RKO (cell line): ENCODE data around the gene NR3C1.

ENCODE experiments used
- DNase-seq: peaks from one replicate; pipeline ENCODE4 v3.0.0-alpha.2; 2016; ENCODE audit warnings: low spot score

The NR3C1 gene

GRCh38 chr5:143398053-143398355, 5.5 kb downstream of the NR3C1 start:
- no peak for DNase-seq

GRCh38 chr5:143397302-143398052, 6.0 kb downstream of the NR3C1 start:
- no peak for DNase-seq

- no peak for DNase-seq
These were observed 7.0 kb downstream of the NR3C1 start for GRCh38 chr5:143396353-143396940.

DNA sequence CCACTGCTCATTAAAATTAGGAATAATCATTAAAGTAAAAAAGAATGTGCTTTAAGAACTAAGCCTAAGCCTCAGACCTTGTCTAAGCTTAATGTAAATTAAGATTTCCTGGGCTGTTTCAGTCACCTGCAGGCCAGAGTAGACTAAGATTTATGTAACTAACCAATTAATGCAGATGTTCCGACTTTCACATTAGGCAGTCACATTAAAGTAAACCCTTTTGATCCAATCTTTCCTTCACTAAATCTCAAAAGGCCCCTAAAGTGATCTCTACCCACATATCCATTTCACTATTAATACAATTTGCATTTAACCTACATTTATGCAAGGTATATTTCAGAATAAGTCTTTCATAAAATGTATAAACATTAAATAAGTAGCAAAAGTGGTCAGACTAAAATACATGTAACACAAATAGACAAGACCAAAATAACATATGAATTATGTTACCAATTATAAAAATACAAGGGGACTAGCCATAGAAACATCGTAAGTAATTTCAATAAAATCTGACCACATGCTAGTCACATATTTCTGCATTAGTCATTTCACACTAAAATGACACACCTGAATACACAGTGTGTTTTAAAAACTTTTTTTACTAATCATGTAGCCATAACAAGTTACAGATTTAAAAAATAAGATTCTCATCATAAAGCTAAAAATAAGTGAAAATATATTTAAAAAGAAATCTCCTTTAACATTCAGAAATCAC, 7.7 kb downstream of the NR3C1 start:
- DNase-seq: no peak

DNA sequence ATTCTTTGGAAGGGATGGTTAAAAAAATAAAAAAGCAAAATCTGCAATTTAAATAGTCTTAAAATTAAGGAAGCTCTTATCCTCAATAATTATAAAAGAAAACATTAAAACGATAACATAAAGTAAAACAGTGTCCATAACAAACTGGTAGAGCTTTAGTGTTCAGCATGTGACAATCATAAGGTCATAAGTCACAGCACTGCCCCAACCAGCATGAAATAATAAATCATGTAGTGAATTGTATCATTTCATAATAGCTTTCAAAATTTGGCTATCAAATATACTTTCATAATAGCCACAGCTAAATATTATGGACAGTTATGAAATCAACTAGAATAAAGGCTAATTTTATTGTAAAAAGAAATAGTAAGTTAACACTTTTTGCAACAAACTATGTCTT, 10.0 kb downstream of the NR3C1 start:
- DNase-seq: no peak

- DNase-seq: no peak
These were observed 12.5 kb downstream of the NR3C1 start for GRCh38 chr5:143390941-143391340.

DNA sequence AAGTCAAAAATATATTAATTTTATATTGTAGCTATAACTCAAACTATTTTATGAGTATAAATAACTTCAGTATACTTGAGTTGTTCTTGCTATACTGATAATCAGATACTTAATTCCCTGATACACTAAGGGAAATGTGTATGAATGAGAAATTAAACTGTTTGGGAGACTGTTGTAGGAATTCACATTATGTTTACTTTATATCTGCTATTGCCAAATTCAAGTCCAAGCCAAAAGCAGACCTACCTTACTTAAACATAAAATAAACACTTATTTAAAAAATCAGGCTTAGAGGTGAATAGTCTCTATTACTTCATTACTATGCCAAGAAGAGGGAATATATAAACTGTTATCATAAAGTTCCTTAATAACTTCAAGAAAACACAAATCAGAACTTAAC, 13.2 kb downstream of the NR3C1 start:
- DNase-seq: no peak

GRCh38 chr5:143386725-143387124, 16.8 kb downstream of the NR3C1 start:
- DNase-seq: no peak

DNA sequence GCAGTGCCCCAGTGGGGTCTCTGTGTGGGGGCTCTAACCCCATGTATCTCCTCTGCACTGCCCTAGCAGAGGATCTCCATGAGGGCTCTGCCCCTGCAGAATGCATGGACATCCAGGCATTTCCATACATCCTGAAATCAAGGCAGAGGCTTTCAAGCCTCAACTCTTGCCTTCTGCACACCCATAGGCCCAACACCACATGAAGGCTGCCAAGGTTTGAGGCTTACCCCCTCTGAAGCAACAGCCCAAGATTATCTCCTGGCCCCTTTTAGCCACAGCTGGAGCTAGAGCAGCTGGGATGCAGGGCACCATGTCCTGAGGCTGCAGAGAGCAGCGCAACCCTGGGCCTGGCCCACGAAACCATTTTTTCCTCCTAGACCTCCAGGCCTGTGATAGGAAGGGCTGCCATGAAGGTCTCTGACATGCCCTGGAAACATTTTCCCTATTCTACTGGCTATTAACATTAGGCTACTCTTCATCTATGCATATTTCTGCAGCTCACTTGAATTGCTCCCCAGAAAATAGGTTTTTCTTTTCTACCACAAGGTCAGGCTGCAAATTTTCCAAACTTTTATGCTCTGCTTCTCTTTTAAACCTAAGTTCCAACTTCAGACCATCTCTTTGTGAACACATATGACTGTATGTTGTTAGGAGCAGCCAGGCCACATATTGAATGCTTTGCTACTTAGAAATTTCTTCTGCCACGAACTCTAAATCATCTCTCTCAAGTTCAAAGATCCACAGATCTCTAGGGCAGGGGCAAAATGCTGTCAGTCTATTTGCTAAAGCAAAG, 18.4 kb downstream of the NR3C1 start:
- no peak for DNase-seq

- DNase-seq: no peak
These were observed 19.5 kb downstream of the NR3C1 start for GRCh38 chr5:143383988-143384387.

- no peak for DNase-seq
These were observed 23.9 kb downstream of the NR3C1 start for GRCh38 chr5:143379606-143380005.

- DNase-seq: no peak
These were observed 26.3 kb downstream of the NR3C1 start for GRCh38 chr5:143376911-143377813.

DNA sequence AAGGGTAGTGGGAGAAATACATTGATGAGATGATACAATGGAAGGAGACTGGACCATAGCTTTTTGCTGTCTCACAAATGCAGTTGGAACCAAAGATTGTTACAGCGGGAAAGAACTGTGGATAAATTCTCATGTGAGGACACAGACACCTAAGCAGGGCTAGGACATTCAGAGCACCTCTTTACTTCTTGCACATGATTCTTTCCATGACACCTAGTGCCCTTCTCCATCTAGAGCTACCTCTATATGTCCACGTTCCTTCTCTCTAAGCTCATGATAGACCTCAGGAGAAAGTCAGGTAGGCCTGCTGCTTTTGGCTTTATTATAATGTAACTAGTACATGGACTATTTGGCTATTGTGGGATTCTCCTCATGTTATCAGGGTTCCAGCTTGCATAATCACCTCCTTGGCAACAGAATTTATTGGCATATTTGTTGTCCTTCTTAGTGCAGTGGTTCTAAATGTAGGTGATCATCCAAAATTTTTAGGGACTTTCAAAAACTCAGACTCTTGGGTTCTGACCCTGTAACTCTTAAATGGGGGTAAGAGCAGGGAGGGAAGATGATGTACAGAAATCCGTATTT, 27.2 kb downstream of the NR3C1 start:
- DNase-seq: no peak

DNA sequence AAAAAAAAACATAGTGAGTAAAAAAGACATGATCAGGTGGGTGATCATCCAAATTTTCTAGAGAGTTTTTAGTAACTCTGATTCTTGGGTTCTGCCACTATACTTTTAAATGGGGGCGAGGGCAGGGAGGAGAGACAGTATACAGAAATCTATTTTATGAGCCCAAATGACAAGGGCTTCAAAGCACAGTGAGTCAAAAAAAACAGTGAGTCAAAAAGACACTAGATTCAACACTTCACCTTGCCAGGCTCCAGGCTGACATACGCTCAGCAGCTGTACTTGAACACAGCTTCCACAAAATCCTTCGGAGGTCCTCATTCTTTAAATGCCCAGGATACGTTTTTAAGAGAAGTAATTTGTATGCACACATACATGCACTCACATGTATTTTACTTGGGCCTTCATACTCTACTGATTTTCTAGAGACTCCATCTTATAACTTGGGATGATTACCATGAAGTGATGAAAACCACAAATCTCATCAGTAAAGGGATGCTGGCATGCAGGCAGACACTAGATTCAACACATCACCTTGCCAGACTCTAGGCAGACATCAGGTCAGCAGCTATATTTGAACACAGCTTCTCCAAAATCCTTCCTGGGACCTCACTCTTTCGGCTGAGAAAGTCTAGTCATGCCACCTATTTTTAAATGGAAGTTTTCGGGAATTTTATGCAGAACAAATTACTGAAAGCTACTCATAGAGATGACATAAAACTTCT, 28.8 kb downstream of the NR3C1 start:
- DNase-seq: no peak

DNA sequence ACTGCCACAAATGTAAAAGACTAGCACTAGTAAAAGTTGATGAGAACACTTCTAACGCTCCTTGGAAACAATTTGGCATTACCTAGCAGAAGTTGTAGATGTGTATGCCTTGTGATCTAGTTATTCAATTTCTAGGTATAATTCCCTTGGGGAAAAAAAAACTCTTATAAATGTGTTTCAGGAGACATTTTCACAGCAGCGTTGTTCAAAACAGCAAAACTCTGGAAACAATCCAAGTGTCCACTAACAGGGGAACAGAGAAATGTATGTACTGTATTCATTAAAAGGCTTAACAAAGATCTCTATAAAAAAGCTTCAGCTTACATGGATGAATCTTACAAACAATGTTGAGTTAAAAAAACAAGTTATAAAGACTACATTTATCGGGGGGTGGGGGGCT, 30.4 kb downstream of the NR3C1 start:
- DNase-seq: no peak

DNA sequence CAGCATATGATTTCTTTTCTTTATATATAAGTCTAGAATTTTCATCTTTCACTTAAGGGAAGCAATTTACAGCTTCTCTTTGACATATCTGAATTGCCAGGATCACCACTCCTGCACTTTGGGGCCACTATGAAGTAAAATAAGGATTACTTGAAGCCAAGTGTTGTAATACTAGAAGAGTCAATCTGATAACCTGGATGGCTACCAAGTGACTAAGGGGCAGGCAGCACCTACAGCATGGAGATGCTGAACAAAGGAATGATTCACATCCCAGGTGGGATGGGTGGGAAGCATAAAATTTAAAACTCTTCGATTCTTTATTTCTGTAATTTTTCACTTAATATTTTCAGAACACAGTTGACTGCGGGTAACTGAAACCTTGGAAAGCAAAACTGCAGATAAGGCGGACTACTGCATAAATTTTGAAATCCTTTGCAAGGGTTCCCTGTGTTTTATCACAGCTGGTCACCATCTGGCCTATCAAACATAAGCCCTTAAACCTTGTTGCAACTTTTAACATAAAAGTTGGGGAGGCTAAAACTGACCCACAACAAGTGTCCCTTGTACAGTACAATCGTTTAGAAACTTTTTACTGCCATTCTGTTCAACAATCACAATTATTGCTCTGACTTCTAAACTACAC, 31.2 kb downstream of the NR3C1 start:
- no peak for DNase-seq

DNA sequence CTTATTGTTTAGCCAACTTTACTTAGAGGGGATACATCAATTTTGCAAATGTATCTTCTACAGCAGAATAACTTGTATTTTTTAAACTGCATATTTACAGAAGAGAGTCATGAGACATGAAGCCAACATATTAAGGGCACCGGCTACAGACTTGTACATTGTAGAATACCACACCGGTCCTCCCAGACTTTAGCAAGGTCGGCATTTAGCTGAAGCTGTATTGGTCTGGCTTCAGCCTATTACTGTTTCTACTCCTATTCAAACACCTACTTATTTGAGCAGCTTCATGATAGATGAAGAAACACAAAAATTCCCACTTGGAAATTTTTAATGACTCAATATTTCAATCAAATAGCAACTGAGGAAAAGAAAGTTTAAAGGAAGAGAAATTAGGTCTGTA, 33.0 kb downstream of the NR3C1 start:
- DNase-seq: no peak

- no peak for DNase-seq
These were observed 39.4 kb downstream of the NR3C1 start for GRCh38 chr5:143364061-143364460.

- DNase-seq: no peak
These were observed 40.7 kb downstream of the NR3C1 start for GRCh38 chr5:143362664-143363227.

GRCh38 chr5:143361438-143361837, 42.0 kb downstream of the NR3C1 start:
- no peak for DNase-seq
